HG03095 (cell line): ENCODE measurements around the gene KLF15.

Experiments used
- ATAC-seq: cut with Tn5 transposase; IDR thresholded peaks from one replicate; pipeline ENCODE4 v1.9.1; 2021; ENCODE audit warnings: moderate library complexity; ENCODE audit not compliant: unreplicated experiment

The KLF15 gene

DNA sequence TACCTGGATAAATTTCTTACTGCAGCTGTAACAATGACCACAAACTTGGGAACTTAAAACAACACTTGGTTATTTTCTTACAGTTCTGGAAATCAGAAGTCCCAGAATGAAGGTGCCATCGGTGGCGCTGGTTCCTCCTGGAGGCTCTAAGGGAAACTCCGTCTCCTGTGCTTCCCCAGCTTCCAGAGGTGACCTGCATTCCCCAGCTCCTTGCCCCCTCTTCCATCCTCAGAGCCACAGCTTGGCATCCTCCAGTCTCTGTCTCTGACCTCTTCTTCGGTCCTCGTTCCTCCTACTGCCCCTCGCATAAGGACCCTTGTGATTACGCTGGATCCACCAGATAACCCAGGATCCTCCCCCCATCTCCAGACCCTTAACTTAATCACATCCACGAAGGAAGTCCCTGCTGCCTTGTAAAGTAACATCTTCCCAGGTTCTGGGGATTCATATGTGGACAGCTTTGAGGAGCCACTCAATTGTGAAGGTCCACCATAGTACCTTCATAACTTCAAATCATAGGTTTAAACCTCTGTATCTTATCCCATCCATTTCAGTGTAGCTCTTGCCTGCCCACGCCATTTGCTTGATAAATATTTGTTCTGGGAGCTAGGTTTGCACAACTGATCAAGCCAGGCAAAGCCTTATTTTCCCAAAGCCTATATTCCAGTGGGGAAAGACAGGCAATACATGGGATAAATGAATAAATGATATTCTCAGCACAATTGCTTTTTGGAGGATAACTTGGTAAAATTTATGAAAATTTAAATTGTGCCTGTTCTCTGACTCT lies 34.8 kb downstream of the KLF15 start:
- ATAC-seq = no peak

- no peak for ATAC-seq
Observed at GRCh38 chr3:126321490-126321889, 35.7 kb downstream of the KLF15 start.

DNA sequence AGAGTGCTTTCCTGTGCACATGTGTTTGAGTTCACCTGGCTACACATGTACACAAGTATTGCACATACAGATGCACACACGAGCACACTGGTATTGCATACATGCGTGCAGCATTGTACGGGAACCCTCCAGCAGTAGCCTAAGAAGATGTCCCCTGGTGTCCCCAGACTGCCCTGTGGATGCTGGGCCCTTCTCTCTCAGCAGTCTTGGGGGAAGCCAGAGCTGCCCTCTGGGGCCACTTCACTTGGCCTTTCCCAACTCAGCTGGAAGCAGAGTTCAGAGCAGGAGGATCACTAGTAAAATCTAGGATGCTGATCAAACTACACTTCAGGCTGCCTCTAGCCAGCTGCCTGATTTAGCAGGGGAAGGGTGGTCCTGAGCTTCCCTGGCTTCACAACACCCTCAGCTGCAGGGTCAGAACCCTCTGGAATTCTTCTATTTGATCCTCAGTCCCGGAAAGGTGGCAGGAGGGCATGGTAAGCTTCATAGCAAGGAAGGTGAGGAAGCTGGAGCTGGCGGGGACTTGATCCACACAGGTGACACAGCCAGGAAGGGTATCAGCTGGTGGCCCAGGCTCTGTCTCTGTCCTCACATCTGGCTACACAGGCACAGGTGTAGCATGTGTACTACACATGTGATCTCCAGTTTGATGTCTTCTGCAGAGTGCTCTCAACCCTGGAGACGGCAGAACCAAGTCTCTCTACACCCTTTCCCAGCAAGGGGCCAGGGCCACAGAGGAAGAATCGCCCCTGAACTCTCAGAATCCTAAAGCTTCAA lies 36.5 kb downstream of the KLF15 start:
- no peak for ATAC-seq

- no peak for ATAC-seq
Observed at GRCh38 chr3:126319701-126320295, 37.4 kb downstream of the KLF15 start.

DNA sequence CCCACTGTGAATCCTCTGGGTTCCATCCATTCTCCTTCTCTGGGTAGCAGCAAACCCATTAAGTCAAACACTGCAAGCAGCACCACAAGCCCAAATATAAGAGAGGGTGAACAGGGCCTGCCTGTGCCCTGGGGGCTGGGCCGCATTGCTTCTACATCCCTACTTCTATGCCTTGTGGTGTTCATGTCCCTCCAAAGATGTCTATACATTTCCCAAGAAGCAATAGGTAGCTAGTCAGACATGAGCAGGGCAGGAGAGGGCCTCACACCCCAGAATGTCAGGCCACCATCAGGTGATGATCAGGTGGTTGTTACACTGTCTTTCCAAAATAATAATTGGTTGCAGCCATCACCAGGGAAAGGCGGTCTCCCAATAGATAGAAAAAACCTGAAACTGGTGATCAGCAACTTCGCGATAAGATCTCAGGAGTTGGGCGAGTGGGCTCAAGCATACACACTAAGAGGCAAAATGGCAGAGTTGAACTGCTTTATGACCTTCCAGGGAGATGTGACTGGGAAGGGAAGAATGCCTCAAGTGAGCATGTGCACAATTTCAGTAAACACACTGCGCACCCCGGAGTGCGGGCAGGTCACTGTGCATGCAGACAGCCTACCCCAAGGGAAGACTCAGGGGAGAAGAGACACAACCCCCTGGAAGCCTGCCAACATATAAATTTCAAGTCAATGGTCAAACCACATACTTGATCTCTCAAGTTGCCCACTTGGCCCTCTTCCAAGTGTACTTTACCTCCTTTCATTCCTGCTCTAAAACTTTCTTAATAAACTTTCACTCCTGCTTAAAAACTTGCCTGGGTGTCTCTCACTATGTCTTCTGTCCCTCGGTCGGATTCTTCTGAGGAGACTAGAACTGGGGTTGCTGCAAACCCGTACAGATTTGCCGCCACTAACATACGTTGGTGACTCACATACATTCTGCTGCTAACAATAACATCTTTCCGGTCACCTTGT lies 39.9 kb downstream of the KLF15 start:
- no peak for ATAC-seq

- no peak for ATAC-seq
Observed at GRCh38 chr3:126316501-126316939, 40.7 kb downstream of the KLF15 start.

DNA sequence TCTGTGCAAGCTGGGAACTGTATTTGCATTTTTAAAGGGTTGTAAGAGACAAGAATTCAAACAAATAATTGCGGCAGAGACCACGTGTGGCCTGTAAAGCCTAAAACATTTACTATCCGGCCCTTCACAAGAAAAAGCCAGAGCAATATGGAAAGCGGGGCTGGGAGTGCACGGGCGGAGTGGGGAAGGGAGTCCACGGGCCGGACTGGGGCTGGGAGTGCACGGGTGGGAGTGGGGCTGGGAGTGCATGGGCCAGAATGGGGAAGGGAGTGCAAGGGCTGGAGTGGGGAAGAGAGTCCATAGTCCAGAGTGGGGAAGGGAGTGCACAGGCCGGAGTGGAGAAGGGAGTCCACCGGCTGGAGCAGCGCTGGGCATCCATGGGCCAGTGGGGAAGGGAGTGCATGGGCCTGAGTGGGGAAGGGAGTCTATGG lies 41.2 kb downstream of the KLF15 start:
- ATAC-seq = no peak

- no peak for ATAC-seq
Observed at GRCh38 chr3:126314790-126315658, 42.2 kb downstream of the KLF15 start.

GRCh38 chr3:126314305-126314789 lies 42.9 kb downstream of the KLF15 start:
- ATAC-seq = no peak

GRCh38 chr3:126313580-126314304 lies 43.5 kb downstream of the KLF15 start:
- no peak for ATAC-seq

DNA sequence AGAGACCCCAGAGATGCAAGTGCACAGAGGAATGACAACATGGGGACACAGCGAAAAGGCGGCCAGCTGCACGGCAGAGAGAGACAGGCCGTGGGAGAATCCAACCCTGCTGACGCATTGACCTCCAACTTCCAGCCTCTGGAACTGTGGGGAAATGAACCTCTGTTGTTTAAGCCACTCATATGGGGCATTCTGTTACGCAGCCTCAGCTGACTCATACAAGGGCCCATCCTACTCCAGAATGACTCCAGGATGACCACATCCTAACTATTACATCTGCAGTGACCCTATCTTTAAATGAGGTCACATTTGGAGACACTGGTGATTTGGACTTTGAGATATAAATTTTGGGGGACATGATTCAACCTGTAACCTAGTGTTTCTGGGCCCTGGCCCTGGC lies 44.0 kb downstream of the KLF15 start:
- no peak for ATAC-seq

- no peak for ATAC-seq
Observed at GRCh38 chr3:126312341-126312740, 44.9 kb downstream of the KLF15 start.

GRCh38 chr3:126311338-126311978 lies 45.8 kb downstream of the KLF15 start:
- no peak for ATAC-seq

DNA sequence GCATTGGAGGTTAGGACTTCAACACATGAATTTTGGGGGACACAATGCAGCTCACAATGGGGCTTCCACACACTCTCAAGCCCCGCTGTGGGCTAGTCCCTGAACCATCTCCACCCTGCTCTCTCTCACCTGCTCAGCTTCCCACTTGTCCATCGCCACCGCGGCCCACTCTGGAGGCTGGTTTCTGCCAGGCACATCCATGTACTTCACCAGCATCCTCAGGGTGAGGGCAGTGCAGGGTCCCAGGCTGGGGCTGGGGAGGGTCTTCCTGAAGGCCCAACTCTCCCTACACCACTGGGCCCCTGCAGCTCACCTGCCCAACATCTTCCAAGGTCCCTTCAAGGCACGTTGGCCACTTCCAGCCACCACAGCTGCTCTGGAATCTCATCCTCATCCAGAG lies 46.4 kb downstream of the KLF15 start:
- no peak for ATAC-seq

DNA sequence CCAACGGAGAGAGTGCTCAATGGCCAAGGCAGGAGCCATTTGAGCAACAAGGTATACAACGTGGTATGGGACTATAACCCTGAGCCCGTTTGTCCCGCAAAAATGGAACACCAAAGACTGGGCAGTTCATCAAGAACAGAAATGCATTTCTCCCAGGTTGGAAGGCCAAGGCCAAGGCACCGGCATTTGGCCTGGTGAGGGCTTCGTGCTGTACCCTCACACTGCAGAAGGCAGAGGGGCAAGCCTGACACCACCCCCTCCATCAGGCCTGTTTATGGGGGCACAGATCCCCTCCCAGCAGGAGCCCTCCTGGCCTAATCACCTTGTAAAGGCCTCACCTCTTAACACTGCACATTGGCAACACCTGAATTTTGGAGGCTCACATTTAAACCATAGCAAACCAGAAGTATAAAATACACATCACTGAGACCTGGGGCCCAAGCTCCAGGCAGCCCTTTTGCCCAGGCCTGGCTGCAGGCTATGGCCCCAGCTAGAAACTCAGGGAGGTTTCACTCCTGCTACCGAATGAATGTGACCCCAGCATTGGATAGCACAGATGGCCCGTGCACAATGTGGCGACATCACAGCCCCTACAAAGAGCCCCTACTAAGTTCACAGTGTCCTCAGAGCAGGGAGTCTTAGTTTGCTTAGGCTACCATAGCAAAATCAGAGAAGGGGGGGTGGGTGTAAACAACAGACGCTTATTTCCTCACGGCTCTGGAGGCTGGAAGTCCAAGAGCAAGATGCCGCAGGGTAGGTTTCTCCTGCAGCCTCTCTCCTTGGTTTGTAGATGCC lies 47.1 kb downstream of the KLF15 start:
- no peak for ATAC-seq

DNA sequence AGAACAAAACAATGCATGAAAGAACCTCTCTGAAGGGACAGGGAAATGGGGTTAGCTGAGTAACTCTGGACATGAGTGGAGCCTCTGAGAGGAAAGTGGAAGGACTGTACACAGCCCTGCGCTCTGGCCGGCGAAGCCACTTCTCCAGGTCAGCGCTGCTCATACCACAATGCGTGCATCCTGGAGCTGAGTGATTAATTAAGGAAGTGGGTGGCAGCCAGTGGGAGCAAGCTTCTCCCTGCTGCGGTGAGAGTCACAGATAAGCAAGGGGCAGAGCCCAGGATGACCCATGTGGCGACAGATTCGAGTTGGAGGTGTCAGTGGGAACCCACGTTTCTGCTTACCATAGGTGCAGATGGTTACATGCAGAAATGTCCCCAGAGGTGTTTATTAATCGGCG lies 48.0 kb downstream of the KLF15 start:
- ATAC-seq = no peak

GRCh38 chr3:126308394-126309125 lies 48.6 kb downstream of the KLF15 start:
- ATAC-seq = no peak
